ENCODE data around the gene IGFBP4. TPM values are rescaled to one million over a fixed set of nuclear protein-coding genes. Genes with fewer than 3 reads are reported as not detected.

Gene IGFBP4
- total and polyA plus RNA-seq, 2 of the 13 experiments (the other 11 are each of a cell fraction or from before 2014, with no cell fraction given), result 4.1 to 49.0 TPM

GRCh38 chr17:40419559-40420331 is 23.5 kb upstream of the IGFBP4 start (continued):
- TF ChIP-seq ZBTB43 (CRISPR knock-in tag; conservative IDR thresholded peaks at IDR 0.05) (peak; percentile 100), DMAP1 (CRISPR knock-in tag; IDR thresholded peaks at IDR 0.05) (peak; percentile 94), HDAC2 (CRISPR knock-in tag; IDR thresholded peaks at IDR 0.05) (peak; percentile 95), ZFP36L2 (CRISPR knock-in tag; IDR thresholded peaks at IDR 0.05) (no peak), ZMYM4 (CRISPR knock-in tag; IDR thresholded peaks at IDR 0.05) (peak; percentile 88), HOXA5 (CRISPR knock-in tag; IDR thresholded peaks at IDR 0.05) (no peak), TGIF2 (CRISPR knock-in tag; IDR thresholded peaks at IDR 0.05) (no peak), JUN (CRISPR knock-in tag; IDR thresholded peaks at IDR 0.05) (0 out of 2 replicates have a peak, but pooled peaks have one; percentile 63), RFX3 (CRISPR knock-in tag; IDR thresholded peaks at IDR 0.05) (no peak), LRRFIP1 (CRISPR knock-in tag; conservative IDR thresholded peaks at IDR 0.05) (no peak), MIER3 (CRISPR knock-in tag; IDR thresholded peaks at IDR 0.05; ENCODE audit: borderline replicate concordance) (peak; percentile 84; the same call in 1 of the 2 replicates), ZKSCAN1 (IDR thresholded peaks at IDR 0.05; ENCODE audit: low read length) (no peak), MYC (CRISPR knock-in tag; IDR thresholded peaks at IDR 0.05; ENCODE audit: borderline replicate concordance) (peak; percentile 96), FOXC1 (CRISPR knock-in tag; IDR thresholded peaks at IDR 0.05; ENCODE audit: borderline replicate concordance) (no peak; the same call in 1 of the 2 replicates), ZNF18 (CRISPR knock-in tag; IDR thresholded peaks at IDR 0.05; ENCODE audit: insufficient replicate concordance) (no peak), TEF (CRISPR knock-in tag; IDR thresholded peaks at IDR 0.05) (peak; percentile 82; the same call in 1 of the 2 replicates), ZNF619 (CRISPR knock-in tag; IDR thresholded peaks at IDR 0.05) (no peak), ZNF614 (CRISPR knock-in tag; IDR thresholded peaks at IDR 0.05; ENCODE audit: borderline replicate concordance) (0 out of 2 replicates have a peak, but pooled peaks have one; percentile 47), ZFYVE20 (CRISPR knock-in tag; IDR thresholded peaks at IDR 0.05; ENCODE audit: borderline replicate concordance, low read depth) (no peak), ZBTB20 (CRISPR knock-in tag; IDR thresholded peaks at IDR 0.05; ENCODE audit: borderline replicate concordance, low read depth) (peak; percentile 79), MEIS2 (CRISPR knock-in tag; IDR thresholded peaks at IDR 0.05) (peak; percentile 60; the same call in 1 of the 2 replicates), NR3C1 (CRISPR knock-in tag; IDR thresholded peaks at IDR 0.05) (no peak), ZNF580 (CRISPR knock-in tag; IDR thresholded peaks at IDR 0.05; ENCODE audit: borderline replicate concordance, low read depth) (peak; percentile 95; the same call in 1 of the 2 replicates)

All from HepG2 (cell line).